HUES6 (cell line): ENCODE measurements around the gene AMPD3.

Experiments used
- H3K27ac ChIP-seq: 2 replicates; pipeline ENCODE4 v1.7.0; 2013; ENCODE audit warnings: low read depth, mild to moderate bottlenecking, low read length, inconsistent platforms
- H3K27me3 ChIP-seq: 2 replicates; pipeline ENCODE4 v1.6.1; 2013; ENCODE audit warnings: low read length; ENCODE audit not compliant: control insufficient read depth, insufficient read depth
- H3K36me3 ChIP-seq: 2 replicates; pipeline ENCODE4 v1.6.1; 2013; ENCODE audit warnings: low read length; ENCODE audit not compliant: control insufficient read depth, insufficient read depth
- H3K4me1 ChIP-seq: 2 replicates; pipeline ENCODE4 v1.6.1; 2013; ENCODE audit warnings: low read length; ENCODE audit not compliant: control insufficient read depth, insufficient read depth
- H3K4me3 ChIP-seq: 2 replicates; pipeline ENCODE4 v1.5.1; 2013; ENCODE audit warnings: low read depth, low read length
- H3K9ac ChIP-seq: one replicate; pipeline ENCODE4 v1.6.1; 2013; ENCODE audit warnings: mild to moderate bottlenecking, low read length
- H3K9me3 ChIP-seq: 2 replicates; pipeline ENCODE4 v1.6.1; 2013; ENCODE audit warnings: low read depth, low read length; ENCODE audit not compliant: control insufficient read depth, insufficient read depth

Gene AMPD3

DNA sequence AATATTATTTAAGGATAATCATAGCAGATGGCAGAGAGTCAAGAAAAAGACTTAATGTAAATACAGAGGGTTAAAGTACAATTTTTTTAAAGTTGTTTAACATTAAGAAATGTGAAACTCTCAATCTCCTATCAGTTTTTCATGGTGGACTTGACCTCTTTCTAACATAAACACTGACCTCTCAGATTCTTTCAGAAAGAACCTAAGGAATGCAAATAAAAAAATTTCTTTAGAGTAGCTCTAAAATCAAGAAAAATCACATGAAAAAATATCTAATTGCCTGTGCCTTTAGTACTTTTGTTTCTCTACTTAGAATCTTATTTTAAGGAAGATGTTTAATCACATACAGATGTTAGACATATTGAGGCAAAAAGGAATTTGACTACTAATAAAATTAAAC lies 73.1 kb downstream of the AMPD3 start:
- Histone ChIP-seq H3K4me1 (no peaks in the 10 kb centered on the region), H3K9ac (no peak overlapping the region), H3K4me3 (no peak overlapping the region), H3K27me3 (no peaks in the 10 kb centered on the region), H3K9me3 (no peaks in the 10 kb centered on the region), H3K27ac (no peak overlapping the region), H3K36me3 (peaks cover 48% of the 10 kb centered on the region)

DNA sequence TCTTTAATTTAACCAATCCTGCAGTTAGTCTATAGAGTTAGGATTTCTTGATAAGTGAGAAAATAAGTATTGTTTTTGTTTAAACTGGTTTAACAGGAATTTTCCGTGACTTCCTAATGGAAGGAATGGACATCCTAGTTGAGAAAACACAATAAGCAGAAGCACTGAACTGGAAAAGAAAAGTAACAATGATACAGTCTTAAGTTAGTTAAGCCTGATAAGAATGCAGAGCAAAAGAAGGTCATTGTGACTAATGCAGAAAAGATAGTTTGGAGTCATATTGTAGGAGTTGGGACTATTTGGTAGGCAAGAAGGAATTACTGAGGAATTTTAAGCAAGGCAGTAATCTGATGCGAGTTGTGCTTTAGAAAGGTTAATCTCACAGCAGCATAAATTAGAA lies 74.2 kb downstream of the AMPD3 start:
- Histone ChIP-seq H3K4me1 (no peaks in the 10 kb centered on the region), H3K27ac (no peak overlapping the region), H3K4me3 (no peak overlapping the region), H3K36me3 (peaks cover 45% of the 10 kb centered on the region), H3K27me3 (no peaks in the 10 kb centered on the region), H3K9me3 (no peaks in the 10 kb centered on the region), H3K9ac (no peak overlapping the region)

DNA sequence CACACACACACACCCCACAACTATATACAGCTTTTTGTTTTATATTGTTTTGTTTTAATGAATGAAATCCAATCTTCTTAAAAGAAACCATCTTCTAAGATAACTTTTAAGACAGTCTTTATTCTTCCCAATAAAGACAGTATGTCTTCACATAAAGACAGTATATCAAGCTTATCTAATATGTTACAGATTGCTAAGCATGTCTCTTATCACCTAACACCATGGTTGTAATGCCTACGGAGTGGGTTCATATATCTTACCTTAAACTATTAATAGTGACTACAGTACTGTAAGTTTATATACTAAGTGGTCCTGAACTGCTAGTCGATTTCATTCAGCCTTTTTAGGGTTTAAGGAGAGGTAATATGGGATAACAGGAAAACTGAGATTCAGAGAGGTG lies 77.5 kb downstream of the AMPD3 start:
- Histone ChIP-seq H3K27ac (no peak overlapping the region), H3K9me3 (no peaks in the 10 kb centered on the region), H3K36me3 (peaks cover 26% of the 10 kb centered on the region), H3K9ac (no peak overlapping the region), H3K27me3 (no peaks in the 10 kb centered on the region), H3K4me1 (no peaks in the 10 kb centered on the region), H3K4me3 (no peak overlapping the region)

DNA sequence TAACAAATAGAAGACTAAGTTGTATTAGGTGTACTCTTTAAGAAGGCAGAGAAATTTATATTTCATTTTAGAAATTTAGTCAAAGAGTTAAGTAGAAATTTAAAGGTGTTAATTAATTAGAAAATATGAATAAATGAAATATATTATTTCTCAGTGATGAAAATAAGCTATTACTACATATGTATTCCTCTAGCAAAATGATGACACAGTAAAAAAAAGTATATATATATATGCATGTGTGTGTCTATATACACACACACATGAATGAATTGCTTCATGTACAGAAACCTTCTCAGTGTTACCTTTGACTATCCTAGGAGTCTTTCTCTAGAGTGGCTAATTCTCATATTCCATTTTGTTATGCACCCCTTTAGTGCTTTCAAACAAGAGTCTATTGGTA lies 78.3 kb downstream of the AMPD3 start:
- H3K27me3 ChIP-seq = no peaks in the 10 kb centered on the region
- H3K4me3 ChIP-seq = no peak overlapping the region
- no peaks in the 10 kb centered on the region for H3K4me1 ChIP-seq
- no peak overlapping the region for H3K9ac ChIP-seq
- no peaks in the 10 kb centered on the region for H3K9me3 ChIP-seq
- H3K27ac ChIP-seq = no peak overlapping the region
- H3K36me3 ChIP-seq = peaks cover 23% of the 10 kb centered on the region

DNA sequence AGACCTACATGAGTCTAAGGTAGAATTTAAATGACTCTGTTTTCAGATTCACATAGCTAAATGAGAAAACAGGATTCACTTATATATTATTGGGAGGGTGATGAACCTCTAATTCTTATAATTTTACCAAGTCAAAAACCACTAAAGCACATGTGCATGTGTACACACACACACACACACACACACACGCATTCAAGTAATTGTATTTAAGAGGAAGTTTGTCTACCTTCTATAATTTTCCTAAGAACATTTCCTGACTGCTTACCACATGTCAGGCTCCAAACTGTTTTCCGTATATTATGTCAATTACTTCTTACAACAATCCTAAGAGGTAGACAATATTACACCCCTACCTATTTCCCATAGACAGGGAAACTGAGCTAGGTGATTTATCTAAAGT lies 79.3 kb downstream of the AMPD3 start:
- H3K4me3 ChIP-seq = no peak overlapping the region
- H3K36me3 ChIP-seq = peaks cover 14% of the 10 kb centered on the region
- H3K27me3 ChIP-seq = no peaks in the 10 kb centered on the region
- H3K4me1 ChIP-seq = no peaks in the 10 kb centered on the region
- H3K27ac ChIP-seq = no peak overlapping the region
- H3K9me3 ChIP-seq = no peaks in the 10 kb centered on the region
- H3K9ac ChIP-seq = no peak overlapping the region

DNA sequence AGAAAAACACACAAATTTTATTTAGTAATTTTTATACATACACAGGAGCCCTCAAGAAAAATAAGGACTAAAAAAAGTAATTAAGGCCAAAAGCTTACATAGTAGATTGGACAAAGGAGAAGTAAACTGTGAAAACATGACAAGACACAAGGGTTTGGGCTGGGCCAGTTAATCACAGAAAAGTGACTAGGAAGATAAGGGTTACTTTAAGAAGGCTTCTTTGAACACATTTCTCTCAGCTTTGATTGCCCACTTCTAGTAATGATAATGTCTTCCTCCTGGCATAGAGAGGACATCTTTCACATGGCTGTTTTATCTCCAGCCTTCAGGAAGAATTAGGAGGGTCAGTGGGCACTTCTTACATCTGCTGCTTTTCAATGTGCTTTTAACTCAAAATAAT lies 82.5 kb downstream of the AMPD3 start:
- H3K27me3 ChIP-seq = peaks cover 4% of the 10 kb centered on the region; the same call in 1 of the 2 replicates
- no peak overlapping the region for H3K9ac ChIP-seq
- H3K36me3 ChIP-seq = 0 out of 2 replicates have a peak, but pooled peaks cover 2% of the 10 kb centered on the region
- no peak overlapping the region for H3K4me3 ChIP-seq
- H3K9me3 ChIP-seq = no peaks in the 10 kb centered on the region
- no peaks in the 10 kb centered on the region for H3K4me1 ChIP-seq
- H3K27ac ChIP-seq = no peak overlapping the region

DNA sequence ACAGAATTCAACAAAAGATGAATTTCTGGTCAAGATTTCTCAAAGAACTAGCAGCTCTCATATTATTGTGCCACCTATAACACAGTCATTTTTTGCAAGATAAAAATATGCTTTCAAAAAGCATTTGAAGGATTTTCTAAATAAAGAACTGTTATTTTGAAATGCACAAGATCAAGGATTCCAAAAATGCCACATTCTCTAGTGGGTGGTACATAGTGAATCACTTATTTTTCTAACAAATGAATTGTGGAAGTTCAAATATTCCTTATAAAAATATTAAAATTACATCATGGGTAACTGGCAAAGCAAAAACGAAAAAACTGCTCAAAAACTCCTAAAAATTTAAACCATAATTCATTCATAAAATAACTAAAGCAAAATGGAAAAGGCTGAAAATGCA lies 83.9 kb downstream of the AMPD3 start:
- Histone ChIP-seq H3K9me3 (no peaks in the 10 kb centered on the region), H3K27me3 (peaks cover 4% of the 10 kb centered on the region; the same call in 1 of the 2 replicates), H3K9ac (no peak overlapping the region), H3K27ac (no peak overlapping the region), H3K4me3 (no peak overlapping the region), H3K4me1 (no peaks in the 10 kb centered on the region), H3K36me3 (no peaks in the 10 kb centered on the region)

DNA sequence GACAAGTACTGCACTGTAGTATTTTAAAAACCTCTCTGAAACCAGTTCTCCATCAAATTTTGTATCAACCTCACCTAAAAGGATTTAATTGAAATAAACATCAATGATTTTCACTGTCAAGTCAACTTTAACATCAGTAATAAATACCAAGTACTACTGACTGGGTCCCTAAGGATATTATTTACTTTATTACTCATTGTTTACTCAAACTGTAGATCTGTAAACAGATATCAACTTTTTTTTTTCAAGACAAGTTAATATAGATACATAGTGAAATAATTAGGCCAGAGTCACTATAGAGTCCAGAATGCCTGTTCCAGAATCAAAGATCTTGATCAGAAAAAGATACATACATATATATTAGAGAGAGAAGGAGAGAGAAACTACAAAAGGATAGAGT lies 84.3 kb downstream of the AMPD3 start:
- Histone ChIP-seq H3K36me3 (no peaks in the 10 kb centered on the region), H3K9ac (no peak overlapping the region), H3K4me3 (no peak overlapping the region), H3K9me3 (no peaks in the 10 kb centered on the region), H3K27ac (no peak overlapping the region), H3K4me1 (no peaks in the 10 kb centered on the region), H3K27me3 (peaks cover 4% of the 10 kb centered on the region; the same call in 1 of the 2 replicates)

DNA sequence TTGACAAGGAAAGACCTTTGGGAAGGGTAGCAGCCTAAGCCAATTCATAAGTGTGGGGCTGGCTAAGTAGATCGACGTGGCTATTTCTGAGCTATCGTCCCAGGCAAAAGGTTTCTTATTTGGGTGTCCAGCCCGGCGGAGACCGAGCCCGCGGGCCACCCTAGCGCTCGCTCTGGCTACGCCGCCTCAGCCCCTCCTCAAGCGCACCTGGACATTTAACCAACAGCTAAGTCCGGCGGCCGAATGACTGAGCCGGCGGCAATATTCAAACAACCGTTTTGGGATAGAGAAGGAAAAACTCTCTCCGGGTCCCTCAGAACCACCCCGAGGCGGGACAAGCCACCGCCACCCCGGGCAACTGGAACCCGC lies 85.5 kb downstream of the AMPD3 start:
- H3K36me3 ChIP-seq = no peaks in the 10 kb centered on the region
- H3K27ac ChIP-seq = no peak overlapping the region; the same call in 1 of the 2 replicates
- no peaks in the 10 kb centered on the region for H3K9me3 ChIP-seq
- H3K9ac ChIP-seq = peak overlapping the region; percentile 83
- H3K4me1 ChIP-seq = no peaks in the 10 kb centered on the region
- peaks cover 4% of the 10 kb centered on the region; the same call in 1 of the 2 replicates for H3K27me3 ChIP-seq
- peak overlapping the region; percentile 88 for H3K4me3 ChIP-seq

DNA sequence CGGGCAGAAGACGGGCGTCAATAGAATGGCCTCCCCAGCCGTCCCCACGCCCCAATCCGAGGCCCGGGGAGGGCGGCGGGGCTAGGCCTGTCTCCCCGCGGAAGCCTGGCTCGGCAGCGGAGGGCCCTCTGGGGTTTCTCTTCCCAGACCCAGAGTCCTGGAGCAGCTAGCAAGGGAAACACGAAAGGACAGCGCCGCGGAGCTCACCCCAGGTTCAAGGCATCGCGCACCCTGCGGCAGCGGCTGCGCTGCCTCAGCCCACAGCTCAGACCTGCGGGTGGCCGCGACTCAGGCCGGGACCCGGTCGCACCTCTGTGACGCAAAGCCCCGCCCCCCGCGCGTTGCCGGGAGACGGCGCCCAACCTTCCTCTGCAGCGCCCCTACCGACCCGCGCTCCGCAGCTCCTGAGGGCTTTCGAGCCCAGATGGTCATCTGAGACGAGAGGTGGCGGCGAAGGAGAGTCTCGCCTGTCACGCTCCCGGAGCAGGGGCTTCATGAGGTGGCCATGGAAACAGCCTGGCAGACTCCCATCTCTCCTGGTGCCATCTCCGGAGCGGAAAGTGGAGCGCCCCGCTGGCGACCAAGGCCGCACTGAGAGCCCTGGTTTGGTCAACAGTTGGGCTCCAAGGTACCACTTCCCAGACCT lies 86.0 kb downstream of the AMPD3 start, which contains the start of gene RNF141:
Gene RNF141, minus strand, starts transcription at position 273 of the 646 bp plus-strand sequence. CDS start 7,029 bp downstream, outside the sequence.
- Histone ChIP-seq H3K27me3 (peaks cover 4% of the 10 kb centered on the region; the same call in 1 of the 2 replicates), H3K4me1 (no peaks in the 10 kb centered on the region), H3K36me3 (no peaks in the 10 kb centered on the region), H3K4me3 (peak within 1 kb of the TSS; percentile 88), H3K9me3 (no peaks in the 10 kb centered on the region), H3K9ac (peak within 1 kb of the TSS; percentile 83), H3K27ac (no peak within 1 kb of the TSS; the same call in 1 of the 2 replicates)

DNA sequence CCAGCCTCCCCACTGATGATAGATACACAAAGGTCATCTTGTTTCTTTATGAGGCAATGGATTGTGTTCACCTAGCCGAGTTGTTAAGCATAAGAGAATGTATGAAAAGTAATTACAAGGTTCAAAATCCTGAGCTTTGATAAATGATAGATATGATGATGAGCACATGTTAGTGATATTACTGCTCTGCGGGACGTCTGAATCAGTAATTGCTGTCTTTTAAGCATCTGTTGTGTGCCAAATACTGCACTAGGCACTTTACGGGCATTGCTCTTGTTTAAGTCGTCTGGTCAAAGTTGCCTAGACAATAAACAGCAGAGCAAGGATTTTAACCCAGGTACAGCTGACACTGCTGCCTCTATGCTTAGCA lies 86.5 kb downstream of the AMPD3 start:
- Histone ChIP-seq H3K4me3 (peak overlapping the region; percentile 88), H3K9me3 (no peaks in the 10 kb centered on the region), H3K27me3 (peaks cover 4% of the 10 kb centered on the region; the same call in 1 of the 2 replicates), H3K9ac (no peak overlapping the region), H3K36me3 (no peaks in the 10 kb centered on the region), H3K27ac (no peak overlapping the region), H3K4me1 (no peaks in the 10 kb centered on the region)
